ENCODE measurements around the gene TTC39B.

- no peak for TF ChIP-seq EZH2 (IDR thresholded peaks at IDR 0.05)
- TF ChIP-seq POLR2AphosphoS5 (IDR thresholded peaks at IDR 0.05; ENCODE audit: borderline replicate concordance, low read depth, low read length) = no peak
Observed at GRCh38 chr9:15246243-15246642, 60.8 kb downstream of the TTC39B start.
